CD14-positive monocyte (primary cell): ENCODE measurements around the gene NT5C1A. TPM values are rescaled to one million over a fixed set of nuclear protein-coding genes. Genes with fewer than 3 reads are reported as not detected.

Experiments
- DNase-seq, 3 donors: peaks; one replicate each; pipeline ENCODE4 v3.0.0-alpha.2; 2011 to 2022
- H2AFZ ChIP-seq: 2 replicates; pipeline ENCODE4 v1.6.0; 2012; ENCODE audit warnings: mild to moderate bottlenecking, low read depth, low read length, inconsistent platforms; ENCODE audit not compliant: insufficient read depth, poor library complexity, severe bottlenecking
- H3K27ac ChIP-seq, 2 donors: 1 replicate in 1 of 2; 2 replicates in 1 of 2; pipeline ENCODE4 v1.5.1; 2012 to 2013; ENCODE audit warnings: low read length in 2 of 2, control low read depth in 1 of 2, inconsistent platforms in 1 of 2, low read depth in 1 of 2, mild to moderate bottlenecking in 1 of 2
- H3K27me3 ChIP-seq, 2 donors: one replicate each; pipeline versions ENCODE4 v1.6.0 to v1.6.1; 2011 to 2013; ENCODE audit warnings: low read length in 2 of 2; ENCODE audit not compliant: control insufficient read depth in 2 of 2, insufficient read depth in 2 of 2
- H3K36me3 ChIP-seq, 2 donors: replicated peaks in 1 of 2; 1 replicate in 1 of 2; 2 replicates in 1 of 2; pipeline versions ENCODE4 v1.5.1 to v1.6.1; 2012 to 2013; ENCODE audit warnings: low read length in 2 of 2, control low read depth in 1 of 2, inconsistent platforms in 1 of 2, mild to moderate bottlenecking in 1 of 2; ENCODE audit not compliant: insufficient read depth in 2 of 2, control insufficient read depth in 1 of 2
- H3K4me1 ChIP-seq, 2 donors: 1 replicate in 1 of 2; 2 replicates in 1 of 2; pipeline versions ENCODE4 v1.5.1 to v1.6.1; 2012 to 2013; ENCODE audit warnings: low read length in 2 of 2, control low read depth in 1 of 2, inconsistent platforms in 1 of 2, mild to moderate bottlenecking in 1 of 2, moderate library complexity in 1 of 2; ENCODE audit not compliant: insufficient read depth in 2 of 2, control insufficient read depth in 1 of 2
- H3K4me2 ChIP-seq: replicated peaks from 2 replicates; pipeline ENCODE3; 2012; ENCODE audit warnings: low read length, moderate library complexity, mild to moderate bottlenecking; ENCODE audit not compliant: poor library complexity, severe bottlenecking; ENCODE audit errors: extremely low read depth
- H3K4me3 ChIP-seq, 3 experiments: fragments of 200-600 bp in 1 of 3; sonication (generic) in 1 of 3; replicated peaks in 1 of 3; 1 replicate in 2 of 3; 2 replicates in 1 of 3; pipeline ENCODE4 v1.5.1; 2011 to 2013; ENCODE audit warnings: low read length in 3 of 3, mild to moderate bottlenecking in 3 of 3, control low read depth in 2 of 3, low read depth in 2 of 3, inconsistent platforms in 1 of 3, moderate library complexity in 1 of 3
- H3K79me2 ChIP-seq: 2 replicates; pipeline ENCODE4 v1.6.0; 2012; ENCODE audit warnings: mild to moderate bottlenecking, control low read depth, inconsistent platforms, low read length, moderate library complexity; ENCODE audit not compliant: insufficient read depth
- H3K9ac ChIP-seq: 2 replicates; pipeline ENCODE4 v1.6.0; 2017; ENCODE audit warnings: low read length, mild to moderate bottlenecking; ENCODE audit not compliant: insufficient read depth, poor library complexity, severe bottlenecking
- H3K9me3 ChIP-seq, 2 donors: replicated peaks in 1 of 2; 1 replicate in 1 of 2; 2 replicates in 1 of 2; pipeline versions ENCODE4 v1.5.1 to v1.6.1; 2012 to 2013; ENCODE audit warnings: low read length in 2 of 2, control low read depth in 1 of 2; ENCODE audit not compliant: control insufficient read depth in 1 of 2, insufficient read depth in 1 of 2
- H4K20me1 ChIP-seq: 2 replicates; pipeline ENCODE4 v1.6.0; 2012; ENCODE audit warnings: mild to moderate bottlenecking, low read length, control low read depth, moderate library complexity; ENCODE audit not compliant: insufficient read depth
- H3K27ac Mint-ChIP-seq, 7 donors: one replicate each; pipeline ENCODE4 v1.8.0; 2020; ENCODE audit warnings: mild to moderate bottlenecking in 7 of 7, mixed read lengths in 7 of 7, moderate library complexity in 6 of 7, inconsistent platforms in 2 of 7
- H3K27me3 Mint-ChIP-seq, 3 donors: one replicate each; pipeline ENCODE4 v1.8.0; 2021 to 2022; ENCODE audit warnings: low read depth in 3 of 3, mild to moderate bottlenecking in 3 of 3, mixed read lengths in 3 of 3, moderate library complexity in 3 of 3, inconsistent platforms in 1 of 3
- H3K36me3 Mint-ChIP-seq, 2 donors: one replicate each; pipeline ENCODE4 v1.8.0; 2020; ENCODE audit warnings: mixed read lengths in 2 of 2, inconsistent platforms in 1 of 2, mild to moderate bottlenecking in 1 of 2
- H3K4me1 Mint-ChIP-seq: one replicate; pipeline ENCODE4 v1.8.0; 2020; ENCODE audit warnings: mild to moderate bottlenecking, mixed read lengths
- H3K4me3 Mint-ChIP-seq, 2 donors: one replicate each; pipeline ENCODE4 v1.8.0; 2020; ENCODE audit warnings: mild to moderate bottlenecking in 2 of 2, mixed read lengths in 2 of 2, moderate library complexity in 1 of 2
- H3K9me3 Mint-ChIP-seq, 7 donors: one replicate each; pipeline ENCODE4 v1.8.0; 2020 to 2022; ENCODE audit warnings: mixed read lengths in 7 of 7, mild to moderate bottlenecking in 6 of 7, moderate library complexity in 6 of 7, inconsistent platforms in 2 of 7
- CTCF ChIP-seq: fragments of 200-600 bp; IDR thresholded peaks from one replicate; pipeline ENCODE4 v1.8.0; 2022; ENCODE audit warnings: antibody characterized with exemption, mild to moderate bottlenecking
- WGBS: methylation state at CpG from one replicate; pipeline ENCODE4 v1.1.5; 2013; ENCODE audit warnings: missing lambda C conversion rate; ENCODE audit not compliant: insufficient coverage; 5-methylcytosine and 5-hydroxymethylcytosine counted together
- intact Hi-C, 2 donors: fragments of 100-400 bp; cut with micrococcal nuclease; formaldehyde crosslinking; loops; one replicate each; pipeline versions ENCODE4 v1.15.0 to v1.15.1; 2023
- polyA plus RNA-seq, 3 donors: library from polyadenylated mRNA; depleted of rRNA in 1 of 3; unstranded in 2 of 3; stranded (reverse) in 1 of 3; fragments of 300-500 nt in 2 of 3; fragments of >200 nt in 1 of 3; fragmentation: Illumina TruSeq in 2 of 3; gene quantifications; 1 replicate in 2 of 3; 2 replicates in 1 of 3; pipeline ENCODE4 v1.2.3, GENCODE V29; 2012 to 2021

The NT5C1A gene
- polyA plus RNA-seq, 3 donors, result not detected

DNA sequence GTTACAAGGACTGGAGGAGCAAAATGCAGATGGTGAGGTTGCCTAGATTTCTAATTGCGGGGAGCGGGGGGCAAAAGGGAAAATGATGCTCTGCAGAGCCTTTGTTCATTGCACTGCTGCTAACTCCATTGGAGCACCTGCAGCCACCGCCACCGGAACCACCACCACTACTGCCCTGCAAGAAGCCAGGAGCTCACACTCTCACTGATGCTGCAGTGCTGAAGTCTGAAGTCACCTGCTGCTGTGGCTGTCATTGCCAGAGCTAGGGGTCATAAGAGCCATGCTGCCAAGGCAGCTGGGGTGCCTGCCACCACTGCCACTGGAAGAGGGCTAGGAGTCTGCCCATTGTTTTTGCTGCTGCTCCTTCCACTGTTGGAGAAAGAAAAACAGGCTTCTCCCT is 26.7 kb upstream of the NT5C1A start:
- no peak for DNase-seq
- no peak overlapping the region for H3K4me3 Mint-ChIP-seq
- TF ChIP-seq CTCF, result no peak
- H3K27me3 Mint-ChIP-seq, result peaks cover 35 to 53% (median 38%) of the 10 kb centered on the region in 3 donors
- Histone ChIP-seq H3K4me3 (no peak overlapping the region), H3K27ac (no peak overlapping the region), H4K20me1 (no peaks in the 10 kb centered on the region), H3K9me3 (no peaks in the 10 kb centered on the region), H3K27me3 (peaks cover 18 to 42% of the 10 kb centered on the region in 2 donors), H3K4me2 (no peak overlapping the region), H2AFZ (no peak overlapping the region), H3K9ac (no peak overlapping the region), H3K4me1 (no peaks in the 10 kb centered on the region), H3K36me3 (no peaks in the 10 kb centered on the region), H3K79me2 (no peaks in the 10 kb centered on the region)
- no peaks in the 10 kb centered on the region for H3K36me3 Mint-ChIP-seq
- no peak overlapping the region for H3K27ac Mint-ChIP-seq
- intact Hi-C loops, result no loop called here
- WGBS, result no CpG with 5 or more reads among the region's 4 CpGs
- peaks cover 9% of the 10 kb centered on the region for H3K4me1 Mint-ChIP-seq
- peaks cover 0 to 2% (median 0%) of the 10 kb centered on the region in 7 donors for H3K9me3 Mint-ChIP-seq

DNA sequence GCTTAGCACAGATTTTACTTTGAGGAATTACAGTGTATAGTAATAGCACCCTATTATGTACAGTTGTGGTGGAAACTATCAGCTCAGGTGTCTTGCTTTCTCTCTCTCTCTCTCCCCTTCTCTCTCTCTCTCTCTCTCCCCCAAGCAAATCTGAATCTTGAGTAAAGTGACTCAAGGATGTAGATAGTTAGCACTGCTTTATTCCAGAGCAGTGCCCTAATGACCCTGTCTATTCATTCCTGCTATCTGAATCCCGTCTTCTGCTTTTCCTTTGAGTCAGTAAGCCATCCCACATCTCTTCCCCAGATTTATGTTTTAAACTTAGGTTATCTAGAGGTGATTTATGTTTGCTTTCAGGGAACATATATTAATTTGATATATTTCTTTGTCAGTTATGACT is 24.5 kb upstream of the NT5C1A start:
- WGBS, result no CpG with 5 or more reads among the region's 1 CpG
- H3K4me3 ChIP-seq, result no peak overlapping the region
- H3K27ac ChIP-seq, result no peak overlapping the region
- Mint-ChIP-seq H3K4me1 (peaks cover 13% of the 10 kb centered on the region), H3K9me3 (peaks cover 0 to 11% (median 4%) of the 10 kb centered on the region in 7 donors), H3K27me3 (peaks cover 52 to 74% (median 53%) of the 10 kb centered on the region in 3 donors), H3K4me3 (peak overlapping the region in 1 of 2 donors; percentile 59), H3K36me3 (no peaks in the 10 kb centered on the region), H3K27ac (no peak overlapping the region)
- no peak for DNase-seq
- H3K36me3 ChIP-seq, result no peaks in the 10 kb centered on the region
- peaks cover 39 to 63% of the 10 kb centered on the region in 2 donors for H3K27me3 ChIP-seq
- peaks cover 10 to 12% of the 10 kb centered on the region in 2 donors for H3K4me1 ChIP-seq
- H3K9me3 ChIP-seq, result peaks cover 0 to 13% of the 10 kb centered on the region in 2 donors
- H2AFZ ChIP-seq, result no peak overlapping the region
- no peak for TF ChIP-seq CTCF
- no peak overlapping the region for H3K9ac ChIP-seq
- intact Hi-C loops, result no loop called here
- H3K79me2 ChIP-seq, result no peaks in the 10 kb centered on the region
- H4K20me1 ChIP-seq, result no peaks in the 10 kb centered on the region
- H3K4me2 ChIP-seq, result no peak overlapping the region
